Colonic mucosa (tissue), 4 donors: ENCODE results near the gene LMBRD1. TPM values are rescaled to one million over a fixed set of nuclear protein-coding genes. Genes with fewer than 3 reads are reported as not detected.
"Not testable (repeated sequence)": the region's sequence is repeated elsewhere in the genome, so short reads cannot be mapped to it uniquely, and the experiment has no call there.

Experiments used
- DNase-seq: peaks from one replicate; pipeline ENCODE4 v3.0.0-alpha.2; 2020
- H3K27ac ChIP-seq: fragments of 200-600 bp; one replicate; pipeline ENCODE4 v1.8.0; 2021
- H3K27me3 ChIP-seq: fragments of 200-600 bp; one replicate; pipeline ENCODE4 v1.8.0; 2021
- H3K36me3 ChIP-seq: fragments of 200-600 bp; one replicate; pipeline ENCODE4 v1.8.0; 2021
- H3K4me1 ChIP-seq: fragments of 200-600 bp; one replicate; pipeline ENCODE4 v1.8.0; 2021; ENCODE audit warnings: mild to moderate bottlenecking
- H3K4me3 ChIP-seq: fragments of 200-600 bp; one replicate; pipeline ENCODE4 v1.8.0; 2021
- H3K9ac ChIP-seq, 2 donors: one replicate each; pipeline ENCODE4 v1.7.0; 2013; ENCODE audit warnings: control low read depth in 2 of 2, low read depth in 2 of 2, low read length in 2 of 2
- H3K9me3 ChIP-seq: fragments of 200-600 bp; one replicate; pipeline ENCODE4 v1.8.0; 2021
- intact Hi-C: fragments of 100-400 bp; cut with DNase I; formaldehyde crosslinking; loops from one replicate; pipeline ENCODE4 v1.14.1; 2022
- total RNA-seq, 2 donors: library from RNA; stranded (reverse); fragmentation: NEBNext Ultra II Directional in 1 of 2; extraction: Animal tissue kit (Norgen Biotek cat#: 25700) in 1 of 2; gene quantifications; one replicate each; pipeline ENCODE4 v1.2.1, GENCODE V29; 2021
- TF ChIP-seq, protein P1 (sequence below): fragments of 200-600 bp; IDR thresholded peaks from one replicate; pipeline ENCODE4 v1.8.0; 2022; ENCODE audit warnings: antibody characterized with exemption, mild to moderate bottlenecking
- donor health status: healthy.
- donor health status: DM: no; HTN: no; CAD: no.
- donor health status: DM: no; HTN: no; CAD: no.

The LMBRD1 gene
- total RNA-seq, 2 donors from 2014 or later, result 34.2 to 74.1 TPM

DNA sequence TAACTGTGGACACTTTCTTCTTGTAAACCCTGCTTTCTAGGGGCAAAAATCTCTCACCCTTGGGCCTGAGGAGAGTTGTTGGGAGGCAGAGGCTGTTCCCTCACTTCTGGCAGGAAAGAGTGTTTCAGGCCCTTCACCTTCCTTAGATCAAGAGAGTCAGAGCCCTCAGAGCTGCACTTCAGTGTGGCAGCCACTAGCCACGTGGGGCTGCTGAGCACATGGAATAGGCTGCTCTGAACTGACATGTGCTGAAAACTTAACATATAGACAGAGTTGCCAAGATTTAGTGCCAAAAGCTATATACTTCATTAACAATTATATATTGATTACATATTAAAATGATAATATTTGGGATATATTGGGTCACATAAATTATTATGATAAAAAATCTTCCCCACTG is 4.4 kb upstream of the LMBRD1 start:
- H3K9ac ChIP-seq, result no peak overlapping the region

DNA sequence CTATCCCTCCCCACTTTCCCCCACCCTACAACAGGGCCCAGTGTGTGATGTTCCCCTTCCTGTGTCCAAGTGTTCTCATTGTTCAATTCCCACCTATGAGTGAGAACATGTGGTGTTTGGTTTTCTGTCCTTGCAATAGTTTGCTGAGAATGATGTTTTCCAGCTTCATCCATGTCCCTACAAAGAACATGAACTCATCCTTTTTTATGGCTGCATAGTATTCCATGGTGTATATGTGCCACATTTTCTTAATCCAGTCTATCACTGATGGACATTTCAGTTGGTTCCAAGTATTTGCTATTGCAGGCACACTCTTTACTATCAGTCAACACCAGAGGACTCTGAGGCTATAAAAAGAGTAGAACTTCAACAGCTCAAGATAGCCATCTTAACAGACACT is 2.0 kb upstream of the LMBRD1 start:
- H3K4me1 ChIP-seq, H3K27me3 ChIP-seq, H3K9me3 ChIP-seq, H3K9ac ChIP-seq, intact Hi-C loops, H3K4me3 ChIP-seq, H3K36me3 ChIP-seq, DNase-seq, H3K27ac ChIP-seq: not testable (repeated sequence)

More for the DNA sequence above, 4.4 kb upstream of the LMBRD1 start:
- intact Hi-C loops, result no loop called here
- Histone ChIP-seq H3K4me1 (no peaks in the 10 kb centered on the region), H3K27ac (no peak overlapping the region), H3K36me3 (no peaks in the 10 kb centered on the region), H3K4me3 (no peak overlapping the region), H3K27me3 (no peaks in the 10 kb centered on the region), H3K9me3 (no peaks in the 10 kb centered on the region)
- DNase-seq, result no peak
- TF ChIP-seq, protein P1, sequence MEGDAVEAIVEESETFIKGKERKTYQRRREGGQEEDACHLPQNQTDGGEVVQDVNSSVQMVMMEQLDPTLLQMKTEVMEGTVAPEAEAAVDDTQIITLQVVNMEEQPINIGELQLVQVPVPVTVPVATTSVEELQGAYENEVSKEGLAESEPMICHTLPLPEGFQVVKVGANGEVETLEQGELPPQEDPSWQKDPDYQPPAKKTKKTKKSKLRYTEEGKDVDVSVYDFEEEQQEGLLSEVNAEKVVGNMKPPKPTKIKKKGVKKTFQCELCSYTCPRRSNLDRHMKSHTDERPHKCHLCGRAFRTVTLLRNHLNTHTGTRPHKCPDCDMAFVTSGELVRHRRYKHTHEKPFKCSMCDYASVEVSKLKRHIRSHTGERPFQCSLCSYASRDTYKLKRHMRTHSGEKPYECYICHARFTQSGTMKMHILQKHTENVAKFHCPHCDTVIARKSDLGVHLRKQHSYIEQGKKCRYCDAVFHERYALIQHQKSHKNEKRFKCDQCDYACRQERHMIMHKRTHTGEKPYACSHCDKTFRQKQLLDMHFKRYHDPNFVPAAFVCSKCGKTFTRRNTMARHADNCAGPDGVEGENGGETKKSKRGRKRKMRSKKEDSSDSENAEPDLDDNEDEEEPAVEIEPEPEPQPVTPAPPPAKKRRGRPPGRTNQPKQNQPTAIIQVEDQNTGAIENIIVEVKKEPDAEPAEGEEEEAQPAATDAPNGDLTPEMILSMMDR, result no peak

DNA sequence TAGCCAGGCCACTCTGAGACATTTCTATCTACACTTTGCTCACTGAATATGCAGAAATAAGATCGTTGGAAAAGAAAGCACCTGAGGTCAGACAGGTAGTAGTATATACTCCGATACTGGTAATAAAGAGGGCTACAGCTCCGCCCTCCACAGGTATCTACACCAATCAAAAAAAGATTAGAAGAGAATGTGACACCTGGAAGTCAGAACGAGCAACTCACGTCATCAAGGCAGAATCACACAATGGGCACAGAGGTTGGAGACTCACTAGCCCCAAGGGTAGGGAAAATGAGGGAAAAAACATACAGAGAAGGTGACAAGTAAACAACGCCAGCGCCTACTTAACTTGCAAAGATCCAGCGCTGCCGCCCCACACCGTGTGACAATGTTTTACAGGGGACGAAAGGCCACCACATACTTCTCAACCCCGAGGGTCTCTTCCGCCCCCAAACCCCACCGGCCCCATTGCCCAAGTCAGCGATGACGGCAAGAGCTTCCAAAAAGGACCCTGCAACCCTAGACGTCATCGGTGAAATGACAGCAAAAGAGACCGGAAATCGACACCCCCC is 653 bp downstream of the LMBRD1 start:
- H3K27me3 ChIP-seq, result no peaks in the 10 kb centered on the region
- H3K4me1 ChIP-seq, result no peaks in the 10 kb centered on the region
- peak overlapping the region; percentile 89 to 94 for H3K9ac ChIP-seq
- H3K4me3 ChIP-seq, result peak overlapping the region; percentile 47
- H3K9me3 ChIP-seq, result no peaks in the 10 kb centered on the region
- DNase-seq, result peak; percentile 74
- no peaks in the 10 kb centered on the region for H3K36me3 ChIP-seq
- peak overlapping the region; percentile 80 for H3K27ac ChIP-seq
- intact Hi-C loops, result no loop called here
- TF ChIP-seq, protein P1, result no peak

DNA sequence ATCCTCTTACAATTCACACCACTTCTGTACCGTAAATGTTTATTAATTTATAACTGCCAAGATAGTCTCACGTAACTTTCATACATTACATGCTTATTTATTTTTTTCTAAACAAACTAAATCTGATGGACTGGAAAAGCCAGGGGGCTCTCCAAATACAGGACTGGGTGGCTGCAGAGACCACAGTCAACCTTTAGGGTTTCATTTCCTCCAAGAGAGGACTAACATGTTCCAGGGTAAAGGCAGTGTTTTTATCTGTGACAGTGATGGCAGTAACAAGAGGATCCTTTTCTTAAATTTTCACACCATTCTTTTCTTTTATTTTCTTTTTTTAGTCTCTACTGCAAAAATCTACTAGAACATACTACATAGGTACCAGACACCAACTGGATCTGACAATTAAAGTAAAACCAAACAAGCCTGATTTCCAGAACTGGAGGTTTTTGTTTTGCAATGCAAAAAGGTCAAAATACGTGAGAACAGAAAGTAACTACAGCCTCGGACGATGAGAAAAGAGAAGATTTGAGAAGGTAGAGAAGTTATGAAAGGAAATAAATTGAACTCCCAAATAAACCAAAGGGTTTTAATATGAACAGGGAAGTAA is 1.2 kb downstream of the LMBRD1 start:
- TF ChIP-seq, protein P1, result no peak
- H3K9me3 ChIP-seq, result no peaks in the 10 kb centered on the region
- no peaks in the 10 kb centered on the region for H3K27me3 ChIP-seq
- H3K27ac ChIP-seq, result peak overlapping the region; percentile 80
- H3K4me3 ChIP-seq, result peak overlapping the region; percentile 47
- H3K36me3 ChIP-seq, result no peaks in the 10 kb centered on the region
- H3K4me1 ChIP-seq, result no peaks in the 10 kb centered on the region
- intact Hi-C loops, result no loop called here
- no peak for DNase-seq
- H3K9ac ChIP-seq, result peak overlapping the region in 1 of 2 donors; percentile 94

DNA sequence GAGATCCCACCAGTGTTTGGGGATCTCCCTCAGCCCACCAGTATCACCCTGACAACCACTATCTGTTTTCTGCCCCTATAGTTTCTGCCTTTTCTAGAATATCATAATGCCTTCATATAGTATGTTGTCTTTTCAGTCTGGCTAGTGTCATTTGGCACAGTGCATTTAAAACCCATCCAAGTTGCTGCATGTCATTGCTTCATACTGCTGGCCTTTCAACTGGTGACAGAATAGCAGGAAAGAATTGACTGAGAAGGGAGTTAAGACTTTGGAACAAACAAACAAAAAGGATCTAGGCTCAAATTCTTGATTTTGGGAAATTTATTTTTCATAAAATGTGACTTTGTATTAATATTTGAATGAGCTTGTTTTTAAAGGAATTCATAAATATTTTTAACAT is 4.5 kb downstream of the LMBRD1 start:
- H3K36me3 ChIP-seq, result no peaks in the 10 kb centered on the region
- no peak overlapping the region for H3K4me3 ChIP-seq
- H3K27ac ChIP-seq, result no peak overlapping the region
- H3K9me3 ChIP-seq, result no peaks in the 10 kb centered on the region
- no peaks in the 10 kb centered on the region for H3K27me3 ChIP-seq
- H3K9ac ChIP-seq, result no peak overlapping the region
- H3K4me1 ChIP-seq, result no peaks in the 10 kb centered on the region
- intact Hi-C loops, result no loop called here
- TF ChIP-seq, protein P1, result no peak
- DNase-seq, result no peak

DNA sequence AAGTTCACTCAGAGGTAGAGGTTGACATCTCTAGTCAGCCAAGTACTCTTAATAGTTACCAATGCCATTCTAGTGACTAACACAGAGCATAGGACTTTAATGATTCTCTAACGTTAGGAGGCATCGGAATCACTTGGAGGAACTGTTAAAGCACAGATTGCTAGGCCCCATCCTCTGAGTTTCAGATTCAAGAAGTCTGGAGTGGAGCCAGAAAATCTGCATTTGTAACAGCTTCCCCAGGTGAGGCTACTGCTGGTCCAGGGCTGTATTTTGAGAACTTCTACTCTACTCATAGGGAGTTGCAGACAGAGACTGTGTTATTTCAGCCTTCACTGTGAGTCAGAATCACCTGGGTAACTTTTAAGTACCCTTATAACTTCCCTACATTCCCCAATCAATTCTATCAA is 5.7 kb downstream of the LMBRD1 start:
- H3K9me3 ChIP-seq, result no peaks in the 10 kb centered on the region
- H3K27me3 ChIP-seq, result no peaks in the 10 kb centered on the region
- no peaks in the 10 kb centered on the region for H3K4me1 ChIP-seq
- H3K36me3 ChIP-seq, result no peaks in the 10 kb centered on the region
- no peak overlapping the region for H3K4me3 ChIP-seq
- intact Hi-C loops, result no loop called here
- TF ChIP-seq, protein P1, result no peak
- H3K9ac ChIP-seq, result no peak overlapping the region
- H3K27ac ChIP-seq, result no peak overlapping the region
- DNase-seq, result no peak
